HG03103 (cell line): ENCODE measurements around the gene STAG2.
"Not testable (repeated sequence)": the region's sequence is repeated elsewhere in the genome, so short reads cannot be mapped to it uniquely, and the experiment has no call there.

ENCODE experiments used
- ATAC-seq: cut with Tn5 transposase; IDR thresholded peaks from one replicate; pipeline ENCODE4 v1.9.1; 2021; ENCODE audit warnings: low read depth; ENCODE audit not compliant: unreplicated experiment

Gene STAG2

GRCh38 chrX:124028182-124028581, 66.7 kb downstream of the STAG2 start:
- no peak for ATAC-seq

- ATAC-seq = peak; percentile 80
Observed at GRCh38 chrX:124030520-124030919, 69.0 kb downstream of the STAG2 start.

GRCh38 chrX:124033821-124034220, 72.3 kb downstream of the STAG2 start:
- ATAC-seq = no peak

GRCh38 chrX:124035657-124036056, 74.2 kb downstream of the STAG2 start:
- ATAC-seq = no peak

GRCh38 chrX:124042042-124042441, 80.5 kb downstream of the STAG2 start:
- ATAC-seq = no peak

- no peak for ATAC-seq
Observed at GRCh38 chrX:124045109-124045508, 83.6 kb downstream of the STAG2 start.

GRCh38 chrX:124084417-124084816, 122.9 kb downstream of the STAG2 start:
- ATAC-seq = not testable (repeated sequence)

- no peak for ATAC-seq
Observed at GRCh38 chrX:124085063-124085462, 123.6 kb downstream of the STAG2 start.

- ATAC-seq = no peak
Observed at GRCh38 chrX:124086411-124086810, 124.9 kb downstream of the STAG2 start.

- no peak for ATAC-seq
Observed at GRCh38 chrX:124087000-124087746, 125.7 kb downstream of the STAG2 start.

GRCh38 chrX:124093222-124093621, 131.7 kb downstream of the STAG2 start:
- ATAC-seq = no peak

GRCh38 chrX:124097116-124097515, 135.6 kb downstream of the STAG2 start:
- ATAC-seq = no peak

- ATAC-seq = no peak
Observed at GRCh38 chrX:124098089-124098488, 136.6 kb downstream of the STAG2 start.

GRCh38 chrX:124103966-124104365, 142.5 kb downstream of the STAG2 start:
- no peak for ATAC-seq

- ATAC-seq = not testable (repeated sequence)
Observed at GRCh38 chrX:124104512-124104911, 143.0 kb downstream of the STAG2 start.

GRCh38 chrX:124113621-124114600, 152.4 kb downstream of the STAG2 start:
- ATAC-seq = no peak

GRCh38 chrX:124117325-124117724, 155.8 kb downstream of the STAG2 start:
- ATAC-seq = no peak

GRCh38 chrX:124125471-124125870, 164.0 kb downstream of the STAG2 start:
- ATAC-seq = no peak

- ATAC-seq = no peak
Observed at GRCh38 chrX:124127496-124127895, 166.0 kb downstream of the STAG2 start.

- ATAC-seq = not testable (repeated sequence)
Observed at GRCh38 chrX:124132437-124132836, 170.9 kb downstream of the STAG2 start.

- ATAC-seq = no peak
Observed at GRCh38 chrX:124145749-124146148, 184.2 kb downstream of the STAG2 start.
